Endothelial cell of umbilical vein (primary cell): ENCODE measurements around the gene THSD7A. TPM values are rescaled to one million over a fixed set of nuclear protein-coding genes. Genes with fewer than 3 reads are reported as not detected.

Experiments
- BruUV-seq: library from RNA; stranded (reverse); fragments of 400-500 nt; replicated peaks from 2 replicates; lab custom pipeline; 2021; lab: Mats Ljungman, UMichigan
- CTCF ChIA-PET: fragments of 300-600, 350-600 bp; sonication (Branson Sonifier 250); formaldehyde crosslinking; loops from one replicate; lab custom pipeline; 2021; ENCODE audit warnings: antibody characterized with exemption, inconsistent platforms; lab: Charles Lee
- POLR2A ChIA-PET: fragments of 300-600, 350-600 bp; sonication (Branson Sonifier 250); formaldehyde crosslinking; loops from one replicate; lab custom pipeline; 2021; ENCODE audit warnings: antibody characterized with exemption, inconsistent platforms; lab: Charles Lee
- DNase-seq: peaks from one replicate; pipeline ENCODE4 v3.0.0-alpha.2; 2011; ENCODE audit warnings: low read depth, low spot score
- FAIRE-seq: peaks from 2 replicates; lab custom pipeline; 2011; peaks lifted over from hg19 to GRCh38; lab: Jason Lieb, UNC
- H2AFZ ChIP-seq: 2 replicates; pipeline ENCODE4 v1.6.0; 2012; ENCODE audit warnings: low read depth, low read length, control low read depth, inconsistent platforms
- H3K27ac ChIP-seq: 2 replicates; pipeline ENCODE4 v1.5.1; 2011; ENCODE audit warnings: low read depth, mild to moderate bottlenecking, control low read depth, low read length, moderate library complexity; ENCODE audit not compliant: insufficient read depth
- H3K27me3 ChIP-seq, 2 experiments: 2 replicates each; pipeline versions ENCODE4 v1.6.0 to v1.6.1; 2011; ENCODE audit warnings: low read length in 2 of 2, mixed read lengths in 1 of 2; ENCODE audit not compliant: control insufficient read depth in 2 of 2, insufficient read depth in 2 of 2
- H3K36me3 ChIP-seq, 2 experiments: 2 replicates in 1 of 2; 3 replicates in 1 of 2; pipeline ENCODE4 v1.5.1; 2011; ENCODE audit warnings: low read length in 2 of 2, mild to moderate bottlenecking in 1 of 2, moderate library complexity in 1 of 2; ENCODE audit not compliant: control insufficient read depth in 2 of 2, insufficient read depth in 2 of 2; ENCODE audit errors: extremely low read depth in 1 of 2
- H3K4me1 ChIP-seq: 3 replicates; pipeline ENCODE4 v1.5.1; 2011; ENCODE audit warnings: mild to moderate bottlenecking, low read length; ENCODE audit not compliant: control insufficient read depth, insufficient read depth; ENCODE audit errors: extremely low read depth
- H3K4me2 ChIP-seq: 2 replicates; pipeline ENCODE4 v1.6.1; 2011; ENCODE audit warnings: low read length, control low read depth, mixed read lengths; ENCODE audit not compliant: insufficient read depth
- H3K4me3 ChIP-seq, 3 experiments: fragments of 200-600 bp in 1 of 3; sonication (generic), shearing (Covaris generic) in 1 of 3; replicated peaks in 1 of 3; 2 replicates each; pipeline ENCODE4 v1.5.1; 2011 to 2016; ENCODE audit warnings: control low read depth in 3 of 3, low read length in 3 of 3, mild to moderate bottlenecking in 2 of 3, inconsistent platforms in 1 of 3, low read depth in 1 of 3, moderate library complexity in 1 of 3; ENCODE audit not compliant: insufficient read depth in 1 of 3
- H3K79me2 ChIP-seq: 2 replicates; pipeline ENCODE4 v1.6.0; 2012; ENCODE audit warnings: low read length, inconsistent platforms; ENCODE audit not compliant: control insufficient read depth, insufficient read depth
- H3K9ac ChIP-seq: replicated peaks from 2 replicates; pipeline ENCODE3; 2011; ENCODE audit warnings: low read length, control low read depth; ENCODE audit not compliant: insufficient read depth; ENCODE audit errors: extremely low read depth
- H3K9me1 ChIP-seq: replicated peaks from 3 replicates; pipeline ENCODE4 v1.6.0; 2011; ENCODE audit warnings: mild to moderate bottlenecking, low read length; ENCODE audit not compliant: control insufficient read depth, insufficient read depth; ENCODE audit errors: extremely low read depth
- H3K9me3 ChIP-seq: replicated peaks from 2 replicates; pipeline ENCODE4 v1.5.1; 2012; ENCODE audit warnings: low read length, inconsistent platforms; ENCODE audit not compliant: control insufficient read depth, insufficient read depth
- H4K20me1 ChIP-seq: replicated peaks from 2 replicates; pipeline ENCODE3; 2011; ENCODE audit warnings: mild to moderate bottlenecking, low read length; ENCODE audit not compliant: control insufficient read depth, insufficient read depth; ENCODE audit errors: extremely low read depth
- EZH2 ChIP-seq: IDR thresholded peaks from 2 replicates; pipeline ENCODE4 v1.6.1; 2012; ENCODE audit warnings: borderline replicate concordance, low read depth, mild to moderate bottlenecking, moderate library complexity, low read length, inconsistent platforms; ENCODE audit not compliant: severe bottlenecking
- FOS ChIP-seq: IDR thresholded peaks from 2 replicates; pipeline ENCODE4 v1.6.1; 2011; ENCODE audit warnings: mild to moderate bottlenecking, low read length, moderate library complexity, borderline replicate concordance; ENCODE audit not compliant: insufficient read depth
- GATA2 ChIP-seq: IDR thresholded peaks from 2 replicates; pipeline ENCODE4 v1.7.0; 2011; ENCODE audit warnings: low read depth, mild to moderate bottlenecking, moderate library complexity, mixed read lengths, low read length; ENCODE audit not compliant: insufficient read length, insufficient read depth
- JUN ChIP-seq: IDR thresholded peaks from 2 replicates; pipeline ENCODE4 v1.6.1; 2011; ENCODE audit warnings: borderline replicate concordance, low read depth; ENCODE audit not compliant: insufficient read length, insufficient read depth
- dilution Hi-C: fragments of 300-500 bp; cut with MboI; formaldehyde crosslinking; loops from one replicate; pipeline ENCODE4 v1.15.0; 2019; ENCODE audit warnings: low sequenced_read_pairs; ENCODE audit not compliant: extremely low pct_ligation_motif_present
- intact Hi-C: fragments of 100-400 bp; cut with micrococcal nuclease; formaldehyde crosslinking; loops from one replicate; pipeline ENCODE4 v1.10.0; 2022
- polyA plus RNA-seq, 4 experiments: library from polyadenylated mRNA; depleted of rRNA in 3 of 4; stranded (reverse) in 3 of 4; unstranded in 1 of 4; fragments of >200 nt; gene quantifications; 2 replicates each; pipeline versions ENCODE4 v1.2.1 to v1.2.3, GENCODE V29; 2011 to 2012; ENCODE audit warnings: missing spikeins in 1 of 4
- total RNA-seq: library from RNA; stranded (reverse); gene quantifications from 2 replicates; pipeline ENCODE4 v1.2.3, GENCODE V29; 2021

Gene THSD7A
- total and polyA plus RNA-seq, 2 donors (not counting 3 experiments of a cell fraction or from before 2014, with no cell fraction given): 3.3 to 12.7 TPM

DNA sequence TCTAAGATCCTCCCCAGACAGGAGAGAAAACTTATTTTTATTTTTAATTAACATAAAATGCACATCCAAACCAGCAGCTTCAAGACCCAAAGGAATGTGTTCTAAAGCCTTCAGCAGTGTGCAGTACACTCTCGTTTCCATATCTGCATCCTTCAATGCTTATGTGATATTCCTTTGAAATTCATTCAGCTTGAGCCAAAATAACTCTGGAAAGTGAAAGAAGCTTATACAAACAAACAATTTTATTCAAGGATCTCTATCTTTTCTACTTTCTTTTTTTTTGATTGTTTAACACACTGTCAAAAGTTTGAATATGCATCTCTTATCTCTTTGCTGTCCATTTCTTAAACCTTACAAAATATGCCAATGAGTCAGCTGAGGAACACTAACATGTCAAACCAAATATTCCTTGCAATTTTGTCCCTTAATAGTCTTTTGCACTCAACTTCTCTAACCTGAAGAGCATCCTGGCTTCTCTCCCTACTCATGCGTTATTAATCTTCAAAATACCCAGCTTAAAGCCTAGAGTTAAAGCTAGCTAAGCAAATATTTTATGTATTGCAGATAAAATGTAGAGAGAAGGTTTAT, 124.3 kb downstream of the THSD7A start:
- H3K36me3 ChIP-seq: no peaks in the 10 kb centered on the region
- dilution Hi-C loops: no loop called here
- CTCF ChIA-PET: interaction anchor here (1.3 to 1.9 kb wide), 3 partner anchors 8 to 16 kb away, joined by 3 to 6 read pairs (median 6); no protein-coding TSS in a partner anchor

DNA sequence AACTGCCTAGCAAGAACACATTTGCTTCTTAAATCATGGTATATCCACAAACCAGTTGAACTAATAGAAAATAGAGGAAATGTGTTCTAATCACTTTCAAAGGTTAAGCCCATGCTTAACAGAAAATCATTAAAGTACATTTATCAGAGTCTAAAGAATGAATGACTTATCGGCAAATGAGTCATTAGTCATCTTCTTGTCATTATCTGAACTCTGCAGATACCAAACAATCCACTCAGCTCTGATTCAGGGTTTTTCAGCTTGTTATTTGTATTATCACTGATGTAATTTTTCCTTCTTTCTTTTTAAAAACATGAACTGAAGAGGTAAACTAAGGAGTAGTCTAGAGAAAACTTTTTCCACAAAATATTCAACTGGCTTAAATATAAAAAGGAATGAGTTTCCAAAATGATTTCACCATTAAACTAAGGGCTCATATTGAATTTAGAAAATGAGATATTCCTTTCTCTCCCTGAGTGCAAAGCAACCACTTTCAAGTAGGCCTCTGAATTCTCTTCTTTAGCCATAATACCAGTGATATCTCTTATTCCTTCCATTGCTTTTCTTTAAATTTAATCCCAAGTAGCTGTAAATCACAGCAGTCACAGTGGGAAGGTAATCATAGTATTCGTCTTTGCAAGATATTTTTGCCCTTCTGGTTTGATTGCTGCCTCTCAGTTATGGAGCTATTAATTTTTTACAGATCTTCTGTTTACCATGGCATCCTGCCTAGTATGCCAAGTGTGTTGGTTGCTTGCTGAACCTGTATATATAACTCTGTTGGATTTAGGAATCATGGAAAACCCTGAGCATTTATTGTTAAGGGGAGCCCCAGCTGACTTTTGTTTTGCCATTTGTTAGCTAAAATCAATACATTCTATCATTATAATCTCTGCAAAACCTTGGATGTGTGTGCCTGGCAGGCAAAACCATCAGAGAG, 125.1 kb downstream of the THSD7A start:
- DNase-seq (peak; percentile 71), FAIRE-seq (peak; percentile 54)
- no peak for TF ChIP-seq EZH2
- peak; percentile 87 for TF ChIP-seq FOS
- TF ChIP-seq GATA2: peak; percentile 47
- TF ChIP-seq JUN: peak; percentile 63
- no peaks in the 10 kb centered on the region for H4K20me1 ChIP-seq
- peak overlapping the region; percentile 34 for H2AFZ ChIP-seq
- dilution Hi-C loops (no loop called here), intact Hi-C loops (no loop called here)
- H3K9me1 ChIP-seq: no peaks in the 10 kb centered on the region
- BruUV-seq: no TSS peak
- H3K36me3 ChIP-seq: no peaks in the 10 kb centered on the region
- H3K4me2 ChIP-seq: peak overlapping the region; percentile 79
- ChIA-PET CTCF (interaction anchor here (0.8 to 1.9 kb wide), 5 partner anchors 8 to 35 kb away, joined by 3 to 6 read pairs (median 4); no protein-coding TSS in a partner anchor), POLR2A (no interaction called here)
- peak overlapping the region; percentile 23 for H3K9ac ChIP-seq
- H3K9me3 ChIP-seq: no peaks in the 10 kb centered on the region
- H3K4me3 ChIP-seq: no peak overlapping the region
- H3K79me2 ChIP-seq: no peaks in the 10 kb centered on the region
- H3K27ac ChIP-seq: peak overlapping the region; percentile 63
- no peaks in the 10 kb centered on the region for H3K27me3 ChIP-seq
- peaks cover 19% of the 10 kb centered on the region for H3K4me1 ChIP-seq

More for the DNA sequence above, 124.3 kb downstream of the THSD7A start:
- intact Hi-C loops: no loop called here
- Histone ChIP-seq H3K27ac (peak overlapping the region; percentile 63), H3K4me2 (peak overlapping the region; percentile 79), H3K9me1 (no peaks in the 10 kb centered on the region), H4K20me1 (no peaks in the 10 kb centered on the region), H3K27me3 (no peaks in the 10 kb centered on the region), H3K9me3 (no peaks in the 10 kb centered on the region), H2AFZ (no peak overlapping the region), H3K4me1 (peaks cover 19% of the 10 kb centered on the region), H3K79me2 (no peaks in the 10 kb centered on the region), H3K9ac (peak overlapping the region; percentile 23), H3K4me3 (no peak overlapping the region)
- DNase-seq (peak; percentile 55), FAIRE-seq (no peak)
- TF ChIP-seq FOS: peak; percentile 6
- TF ChIP-seq JUN: no peak
- POLR2A ChIA-PET: no interaction called here
- no TSS peak for BruUV-seq
